ENCODE results near the gene IQCH.

DNA sequence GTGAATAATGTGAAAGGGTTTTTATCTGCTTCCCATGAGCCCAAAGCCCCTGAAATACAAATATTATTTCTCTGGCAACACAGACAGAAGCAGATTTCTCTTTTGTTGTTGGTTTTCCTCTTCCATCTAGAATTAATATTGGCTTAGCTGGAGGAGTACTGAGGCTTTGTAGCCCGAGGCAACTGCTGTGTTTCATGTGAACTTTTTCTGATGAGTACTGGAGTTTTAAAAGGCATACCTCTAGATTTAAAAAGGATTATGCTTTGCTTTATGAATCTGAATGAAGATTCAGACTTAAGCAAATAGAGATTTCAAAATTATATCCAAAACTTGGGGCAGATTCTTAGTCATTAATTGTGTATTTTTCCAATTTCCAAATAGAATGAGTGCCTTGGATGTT, 50.9 kb downstream of the IQCH start:
- TF ChIP-seq, protein P1, sequence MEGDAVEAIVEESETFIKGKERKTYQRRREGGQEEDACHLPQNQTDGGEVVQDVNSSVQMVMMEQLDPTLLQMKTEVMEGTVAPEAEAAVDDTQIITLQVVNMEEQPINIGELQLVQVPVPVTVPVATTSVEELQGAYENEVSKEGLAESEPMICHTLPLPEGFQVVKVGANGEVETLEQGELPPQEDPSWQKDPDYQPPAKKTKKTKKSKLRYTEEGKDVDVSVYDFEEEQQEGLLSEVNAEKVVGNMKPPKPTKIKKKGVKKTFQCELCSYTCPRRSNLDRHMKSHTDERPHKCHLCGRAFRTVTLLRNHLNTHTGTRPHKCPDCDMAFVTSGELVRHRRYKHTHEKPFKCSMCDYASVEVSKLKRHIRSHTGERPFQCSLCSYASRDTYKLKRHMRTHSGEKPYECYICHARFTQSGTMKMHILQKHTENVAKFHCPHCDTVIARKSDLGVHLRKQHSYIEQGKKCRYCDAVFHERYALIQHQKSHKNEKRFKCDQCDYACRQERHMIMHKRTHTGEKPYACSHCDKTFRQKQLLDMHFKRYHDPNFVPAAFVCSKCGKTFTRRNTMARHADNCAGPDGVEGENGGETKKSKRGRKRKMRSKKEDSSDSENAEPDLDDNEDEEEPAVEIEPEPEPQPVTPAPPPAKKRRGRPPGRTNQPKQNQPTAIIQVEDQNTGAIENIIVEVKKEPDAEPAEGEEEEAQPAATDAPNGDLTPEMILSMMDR (IDR thresholded peaks at IDR 0.05), result no peak
- no peak for TF ChIP-seq POLR2A (IDR thresholded peaks at IDR 0.05)

Measured in thyroid gland (tissue), 4 donors.